Stimulated activated CD8-positive, alpha-beta memory T cell treated with anti-CD3 and anti-CD28 coated beads, Interleukin-12 subunit alpha, Interleukin-12 subunit beta, amount 100 ng/mL, for 24 hours (primary cell): Measurements from ENCODE around the gene NPS.

ENCODE experiments used
- DNase-seq: peaks from one replicate; pipeline ENCODE4 v3.0.0-alpha.2; 2020; ENCODE audit errors: extremely low read depth

NPS gene

GRCh38 chr10:127549009-127549408, at the start of gene NPS:
TSS of gene NPS (plus strand) at chr10:127549309. CDS start at chr10:127549369, 60 bp downstream.
- no peak for DNase-seq

GRCh38 chr10:127500127-127500526, 49.0 kb upstream of the NPS start:
- DNase-seq = no peak

GRCh38 chr10:127506094-127506493, 43.0 kb upstream of the NPS start:
- DNase-seq = no peak

- DNase-seq = no peak
These were observed 26.8 kb upstream of the NPS start for GRCh38 chr10:127522298-127522697.

- DNase-seq = no peak
These were observed 25.6 kb upstream of the NPS start for GRCh38 chr10:127523476-127523875.

- no peak for DNase-seq
These were observed 24.9 kb upstream of the NPS start for GRCh38 chr10:127524229-127524628.

- DNase-seq = no peak
These were observed 24.0 kb upstream of the NPS start for GRCh38 chr10:127524908-127525665.

GRCh38 chr10:127525686-127526085, 23.4 kb upstream of the NPS start:
- DNase-seq = no peak

GRCh38 chr10:127526161-127526560, 22.9 kb upstream of the NPS start:
- no peak for DNase-seq

- no peak for DNase-seq
These were observed 21.8 kb upstream of the NPS start for GRCh38 chr10:127527320-127527719.

- no peak for DNase-seq
These were observed 21.2 kb upstream of the NPS start for GRCh38 chr10:127527891-127528290.

- no peak for DNase-seq
These were observed 16.9 kb upstream of the NPS start for GRCh38 chr10:127532193-127532592.

- DNase-seq = no peak
These were observed 16.4 kb upstream of the NPS start for GRCh38 chr10:127532659-127533058.

GRCh38 chr10:127534074-127534473, 15.0 kb upstream of the NPS start:
- DNase-seq = no peak

GRCh38 chr10:127534496-127534895, 14.6 kb upstream of the NPS start:
- DNase-seq = no peak

- DNase-seq = no peak
These were observed 13.2 kb upstream of the NPS start for GRCh38 chr10:127535802-127536515.

GRCh38 chr10:127536972-127537760, 11.9 kb upstream of the NPS start:
- DNase-seq = no peak

- DNase-seq = no peak
These were observed 11.2 kb upstream of the NPS start for GRCh38 chr10:127537924-127538323.

GRCh38 chr10:127548022-127548421, 1.1 kb upstream of the NPS start:
- DNase-seq = no peak

- no peak for DNase-seq
These were observed 1.8 kb downstream of the NPS start for GRCh38 chr10:127550861-127551260.

GRCh38 chr10:127552446-127552845, 3.3 kb downstream of the NPS start:
- no peak for DNase-seq

GRCh38 chr10:127553417-127553816, 4.3 kb downstream of the NPS start:
- DNase-seq = no peak

GRCh38 chr10:127556916-127557315, 7.8 kb downstream of the NPS start:
- no peak for DNase-seq
